Measurements from ENCODE around the gene MLXIP. TPM values are rescaled to one million over a fixed set of nuclear protein-coding genes. Genes with fewer than 3 reads are reported as not detected.

MLXIP gene
- total and polyA plus RNA-seq, 2 experiments from 2014 or later, result 16.2 to 23.0 TPM

- Histone ChIP-seq H3K79me2 (replicated peaks; ENCODE audit: insufficient read depth) (no peaks in the 10 kb centered on the region), H3K4me1 (ENCODE audit: insufficient read depth) (no peaks in the 10 kb centered on the region), H3K9me2 (ENCODE audit: insufficient read depth) (no peaks in the 10 kb centered on the region), H3K4me2 (no peak overlapping the region), H3K4me3 (no peak overlapping the region), H3K27me3 (ENCODE audit: insufficient read depth) (no peaks in the 10 kb centered on the region), H4K20me1 (replicated peaks; ENCODE audit: insufficient read depth) (no peaks in the 10 kb centered on the region), H3K27ac (ENCODE audit: low read depth) (no peak overlapping the region), H2AFZ (no peak overlapping the region), H3F3A (replicated peaks; ENCODE audit: low read depth) (no peaks in the 10 kb centered on the region), H3K36me3 (ENCODE audit: insufficient read depth) (no peaks in the 10 kb centered on the region)
- no peaks in the 10 kb centered on the region for H3K36me3 Mint-ChIP-seq (ENCODE audit: low read depth)
- ATAC-seq (no peak), DNase-seq (ENCODE audit: low spot score) (no peak)
- peaks cover 2% of the 10 kb centered on the region for H3K27me3 Mint-ChIP-seq (ENCODE audit: insufficient read depth, low read depth, poor library complexity)
- H3K4me1 Mint-ChIP-seq, result no peaks in the 10 kb centered on the region
- H3K9me3 Mint-ChIP-seq, result no peaks in the 10 kb centered on the region
- no peak overlapping the region for H3K27ac Mint-ChIP-seq
- H3K4me3 Mint-ChIP-seq, result no peak overlapping the region
- TF ChIP-seq REST (IDR thresholded peaks at IDR 0.05; ENCODE audit: unreplicated experiment) (no peak), ZNF331 (CRISPR knock-in tag; IDR thresholded peaks at IDR 0.05; ENCODE audit: low read depth) (no peak), ZNF114 (CRISPR knock-in tag; IDR thresholded peaks at IDR 0.05) (no peak), CREB1 (CRISPR knock-in tag; IDR thresholded peaks at IDR 0.05; ENCODE audit: low read depth) (no peak), JUNB (IDR thresholded peaks at IDR 0.05; ENCODE audit: unreplicated experiment) (no peak), EZH2 (IDR thresholded peaks at IDR 0.05; ENCODE audit: low read depth, unreplicated experiment) (no peak), POLR2AphosphoS5 (IDR thresholded peaks at IDR 0.05; ENCODE audit: low read depth) (no peak), EZH2phosphoT487 (IDR thresholded peaks at IDR 0.05; ENCODE audit: unreplicated experiment) (no peak), ZNF462 (CRISPR knock-in tag; IDR thresholded peaks at IDR 0.05) (no peak), NANOG (IDR thresholded peaks at IDR 0.05; ENCODE audit: borderline replicate concordance) (no peak), STAT1 (IDR thresholded peaks at IDR 0.05; ENCODE audit: unreplicated experiment) (no peak), ETS1 (IDR thresholded peaks at IDR 0.05) (no peak), CTCF (conservative IDR thresholded peaks at IDR 0.05; ENCODE audit: low read depth in 2 of 2) (no peak)
Measured at GRCh38 chr12:122168492-122168891, 89.9 kb downstream of the MLXIP start.
